GM12873 (cell line): Measurements from ENCODE around the gene CCDC78.

Experiments used
- CTCF ChIP-seq: IDR thresholded peaks from 2 replicates; pipeline ENCODE4 v1.5.1; 2012; ENCODE audit warnings: low read depth, mild to moderate bottlenecking, moderate library complexity, low read length, control low read depth; ENCODE audit not compliant: insufficient read depth; ENCODE audit errors: missing control alignments

The CCDC78 gene

GRCh38 chr16:680625-680945 lies 45.7 kb downstream of the CCDC78 start:
- TF ChIP-seq CTCF = no peak

DNA sequence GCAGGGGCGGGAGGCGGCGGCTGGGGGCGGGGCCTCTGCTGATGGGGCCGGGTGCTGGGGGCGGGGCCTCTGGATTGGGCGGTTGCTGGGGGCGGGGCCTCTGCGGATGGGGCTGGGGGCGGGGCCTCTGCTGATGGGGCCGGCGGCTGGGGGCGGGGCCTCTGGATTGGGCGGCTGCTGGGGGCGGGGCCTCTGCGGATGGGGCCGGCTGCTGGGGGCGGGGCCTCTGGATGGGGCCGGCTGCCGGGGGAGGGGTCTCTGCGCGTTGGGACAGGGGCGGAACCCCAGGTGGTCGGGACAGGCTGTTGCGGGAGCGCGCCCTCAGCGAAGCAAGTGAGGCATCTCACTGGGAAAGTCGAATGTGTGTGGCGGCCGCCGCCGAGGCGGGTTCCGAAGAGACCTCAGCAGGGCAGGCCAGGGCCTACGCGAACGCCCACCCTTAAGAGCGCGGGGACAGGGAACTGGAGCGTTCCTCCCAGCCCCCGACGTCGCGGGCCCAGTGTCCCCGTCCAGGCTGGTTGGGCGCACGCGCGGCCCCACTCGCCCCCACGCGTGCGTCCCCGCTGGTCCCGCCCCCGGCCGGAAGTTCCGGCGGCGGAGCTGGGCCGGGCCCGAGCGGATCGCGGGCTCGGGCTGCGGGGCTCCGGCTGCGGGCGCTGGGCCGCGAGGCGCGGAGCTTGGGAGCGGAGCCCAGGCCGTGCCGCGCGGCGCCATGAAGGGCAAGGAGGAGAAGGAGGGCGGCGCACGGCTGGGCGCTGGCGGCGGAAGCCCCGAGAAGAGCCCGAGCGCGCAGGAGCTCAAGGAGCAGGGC lies 46.2 kb downstream of the CCDC78 start, which contains the start of gene STUB1:
Gene STUB1, plus strand, starts transcription at position 597 of the 811 bp plus-strand sequence. Its CDS starts 116 bp downstream, at position 713.
- TF ChIP-seq CTCF = no peak

DNA sequence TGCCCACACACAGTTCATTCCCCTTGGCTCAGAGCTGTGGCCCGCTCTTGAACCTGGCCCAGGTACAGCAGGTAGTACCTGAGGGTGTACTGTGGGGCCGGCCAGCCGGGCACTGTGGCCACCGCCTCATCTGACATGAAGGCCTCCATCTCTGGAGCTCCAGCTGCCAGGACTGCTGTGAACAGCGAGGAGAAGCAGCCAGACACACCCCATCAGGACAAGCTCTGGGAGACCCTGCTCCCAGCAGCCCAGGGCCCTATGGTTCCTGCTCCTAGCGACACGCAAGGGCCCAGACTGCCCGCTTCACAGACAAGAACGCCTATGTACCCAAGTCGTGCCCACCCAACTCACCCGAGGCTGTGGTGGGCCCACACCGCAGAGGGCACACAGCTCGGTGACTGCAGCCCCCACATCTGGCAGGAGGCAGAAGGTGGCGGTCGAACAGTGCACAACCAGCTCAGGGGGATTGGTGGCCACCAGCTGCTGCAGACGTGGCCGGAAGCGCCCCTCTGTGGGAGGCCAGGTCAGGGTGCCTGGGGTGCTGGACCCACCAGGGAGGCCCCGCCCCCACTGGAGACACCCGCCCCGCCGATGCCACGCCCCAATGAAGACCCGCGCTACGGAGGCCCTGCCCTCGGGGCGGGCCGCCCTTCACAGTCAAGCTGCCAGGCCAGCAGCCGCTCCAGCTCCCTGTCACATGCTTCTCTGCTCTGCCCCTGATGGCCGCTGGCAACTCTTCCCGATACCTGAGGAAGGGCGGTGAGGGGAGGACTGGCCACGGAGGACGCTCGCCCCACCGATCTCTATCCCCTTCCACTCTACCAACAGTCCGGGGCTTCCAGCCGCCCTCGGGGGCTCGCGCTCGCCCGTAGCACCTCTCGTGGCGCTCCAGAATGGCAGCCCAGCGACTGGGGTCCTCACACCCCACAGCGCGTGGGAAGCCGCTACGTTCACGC lies 47.1 kb downstream of the CCDC78 start:
- no peak for TF ChIP-seq CTCF

GRCh38 chr16:678209-678857 lies 47.9 kb downstream of the CCDC78 start:
- no peak for TF ChIP-seq CTCF

DNA sequence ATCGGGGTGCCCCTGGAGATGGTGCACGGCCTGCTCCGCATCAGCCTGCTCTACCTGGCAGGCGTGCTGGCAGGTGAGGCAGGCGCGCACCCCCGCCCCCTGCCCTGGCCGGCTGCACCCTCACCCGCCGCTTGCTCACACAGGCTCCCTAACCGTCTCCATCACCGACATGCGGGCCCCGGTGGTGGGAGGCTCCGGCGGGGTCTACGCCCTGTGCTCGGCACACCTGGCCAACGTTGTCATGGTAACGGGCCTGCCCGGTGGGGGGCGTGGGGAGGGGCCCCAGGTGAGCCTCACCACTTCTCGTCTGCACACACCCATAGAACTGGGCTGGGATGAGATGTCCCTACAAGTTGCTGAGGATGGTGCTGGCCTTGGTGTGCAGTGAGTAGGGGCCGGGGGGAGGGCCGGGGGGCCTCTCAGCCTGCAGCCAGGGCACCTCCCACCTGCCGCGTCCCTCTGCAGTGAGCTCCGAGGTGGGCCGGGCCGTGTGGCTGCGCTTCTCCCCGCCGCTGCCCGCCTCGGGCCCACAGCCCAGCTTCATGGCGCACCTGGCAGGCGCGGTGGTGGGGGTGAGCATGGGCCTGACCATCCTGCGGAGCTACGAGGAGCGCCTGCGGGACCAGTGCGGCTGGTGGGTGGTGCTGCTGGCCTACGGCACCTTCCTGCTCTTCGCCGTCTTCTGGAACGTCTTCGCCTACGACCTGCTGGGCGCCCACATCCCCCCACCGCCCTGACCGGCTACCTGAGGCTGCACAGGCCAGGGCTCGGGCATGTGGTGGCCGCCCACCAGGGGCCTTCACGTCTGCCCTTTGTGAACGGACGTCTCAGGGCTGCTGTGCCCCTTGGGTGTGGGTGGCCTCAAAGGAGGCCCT lies 48.7 kb downstream of the CCDC78 start:
- no peak for TF ChIP-seq CTCF

DNA sequence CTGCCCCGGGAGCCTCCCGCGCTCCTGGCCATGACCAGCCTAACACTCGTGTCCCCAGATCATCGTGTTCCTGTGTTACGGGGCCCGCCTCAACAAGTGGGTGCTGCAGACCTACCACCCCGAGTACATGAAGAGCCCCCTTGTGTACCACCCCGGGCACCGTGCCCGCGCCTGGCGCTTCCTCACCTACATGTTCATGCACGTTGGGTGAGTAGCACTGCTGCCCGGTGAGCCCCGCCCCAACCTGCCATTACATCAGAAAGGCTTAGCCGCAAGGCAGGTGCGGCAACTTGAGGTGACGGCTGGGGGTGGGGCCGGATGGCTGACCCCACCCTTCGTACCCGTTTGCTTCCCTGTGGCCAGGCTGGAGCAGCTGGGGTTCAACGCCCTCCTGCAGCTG lies 49.3 kb downstream of the CCDC78 start:
- no peak for TF ChIP-seq CTCF

- TF ChIP-seq CTCF = no peak
Measured at GRCh38 chr16:676565-676902, 49.7 kb downstream of the CCDC78 start.
